Muscle layer of duodenum (tissue), 2 donors: Measurements from ENCODE around the gene ZNF467.
A peak's percentile ranks its signal among the peaks of the same experiment; 100 is the strongest.

Experiments
- H3K27ac ChIP-seq: one replicate; pipeline ENCODE4 v1.7.0; 2013; ENCODE audit warnings: mild to moderate bottlenecking, low read length
- H3K27me3 ChIP-seq: one replicate; pipeline ENCODE4 v1.7.0; 2013; ENCODE audit warnings: low read depth, mild to moderate bottlenecking, control low read depth, low read length
- H3K36me3 ChIP-seq, 2 donors: one replicate each; pipeline ENCODE4 v1.7.0; 2013; ENCODE audit warnings: low read length in 2 of 2, control low read depth in 1 of 2, mild to moderate bottlenecking in 1 of 2; ENCODE audit not compliant: insufficient read depth in 2 of 2, control insufficient read depth in 1 of 2
- H3K4me1 ChIP-seq, 2 donors: one replicate each; pipeline ENCODE4 v1.7.0; 2013; ENCODE audit warnings: low read length in 2 of 2, mild to moderate bottlenecking in 2 of 2, control low read depth in 1 of 2, moderate library complexity in 1 of 2; ENCODE audit not compliant: insufficient read depth in 2 of 2, control insufficient read depth in 1 of 2
- H3K4me3 ChIP-seq, 2 donors: one replicate each; pipeline ENCODE4 v1.7.0; 2013; ENCODE audit warnings: low read length in 2 of 2, low read depth in 1 of 2, mild to moderate bottlenecking in 1 of 2
- H3K9me3 ChIP-seq, 2 donors: one replicate each; pipeline ENCODE4 v1.7.0; 2013; ENCODE audit warnings: low read length in 2 of 2, control low read depth in 1 of 2, mild to moderate bottlenecking in 1 of 2; ENCODE audit not compliant: control insufficient read depth in 1 of 2
- donor health status: healthy.

The ZNF467 gene, protein sequence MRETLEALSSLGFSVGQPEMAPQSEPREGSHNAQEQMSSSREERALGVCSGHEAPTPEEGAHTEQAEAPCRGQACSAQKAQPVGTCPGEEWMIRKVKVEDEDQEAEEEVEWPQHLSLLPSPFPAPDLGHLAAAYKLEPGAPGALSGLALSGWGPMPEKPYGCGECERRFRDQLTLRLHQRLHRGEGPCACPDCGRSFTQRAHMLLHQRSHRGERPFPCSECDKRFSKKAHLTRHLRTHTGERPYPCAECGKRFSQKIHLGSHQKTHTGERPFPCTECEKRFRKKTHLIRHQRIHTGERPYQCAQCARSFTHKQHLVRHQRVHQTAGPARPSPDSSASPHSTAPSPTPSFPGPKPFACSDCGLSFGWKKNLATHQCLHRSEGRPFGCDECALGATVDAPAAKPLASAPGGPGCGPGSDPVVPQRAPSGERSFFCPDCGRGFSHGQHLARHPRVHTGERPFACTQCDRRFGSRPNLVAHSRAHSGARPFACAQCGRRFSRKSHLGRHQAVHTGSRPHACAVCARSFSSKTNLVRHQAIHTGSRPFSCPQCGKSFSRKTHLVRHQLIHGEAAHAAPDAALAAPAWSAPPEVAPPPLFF

DNA sequence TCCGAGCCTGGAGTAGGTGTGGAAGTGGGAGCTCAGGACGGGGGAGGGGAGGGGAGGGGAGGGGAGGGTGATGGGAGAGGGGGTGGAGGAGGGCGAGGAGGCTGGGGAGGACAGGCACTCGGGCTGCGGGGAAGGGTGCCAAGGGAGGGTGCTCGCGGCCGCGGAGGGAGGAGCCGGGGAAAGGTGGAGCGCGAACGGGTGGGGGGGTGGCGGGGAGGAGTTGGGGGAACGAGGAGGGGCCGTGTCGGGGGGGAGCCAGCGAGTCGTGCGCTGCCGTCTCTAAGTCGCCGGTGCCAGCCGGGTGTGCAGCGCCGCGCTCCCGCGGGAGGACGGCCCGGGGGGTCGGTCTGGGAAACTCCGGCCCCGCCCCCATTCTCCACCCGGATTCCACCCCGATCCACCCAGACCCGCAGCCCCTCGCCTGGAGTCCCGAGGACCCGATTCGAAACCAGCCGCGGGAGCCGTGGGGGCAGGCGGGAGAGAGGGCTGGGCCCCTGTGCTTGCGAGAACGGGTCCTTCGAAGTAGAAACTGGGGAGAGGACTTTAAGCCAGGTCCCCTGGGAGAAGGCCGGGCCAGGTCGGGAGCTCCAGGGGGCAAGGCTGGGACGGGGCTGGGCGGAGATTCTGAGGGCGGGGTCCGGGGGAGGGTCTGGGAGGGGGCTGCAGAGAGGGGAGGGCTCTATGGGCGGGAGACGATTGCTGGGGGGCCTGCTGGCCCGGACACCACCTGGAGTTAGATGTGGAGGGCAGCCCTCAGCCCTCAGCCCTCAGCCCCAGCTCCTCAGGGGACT, at the start of gene ZNF467:
TSS of gene ZNF467 (minus strand) at position 143 of the 791 bp plus-strand sequence. CDS start 2,556 bp downstream, outside the sequence.
- H3K9me3 ChIP-seq, result no peaks in the 10 kb centered on the region

DNA sequence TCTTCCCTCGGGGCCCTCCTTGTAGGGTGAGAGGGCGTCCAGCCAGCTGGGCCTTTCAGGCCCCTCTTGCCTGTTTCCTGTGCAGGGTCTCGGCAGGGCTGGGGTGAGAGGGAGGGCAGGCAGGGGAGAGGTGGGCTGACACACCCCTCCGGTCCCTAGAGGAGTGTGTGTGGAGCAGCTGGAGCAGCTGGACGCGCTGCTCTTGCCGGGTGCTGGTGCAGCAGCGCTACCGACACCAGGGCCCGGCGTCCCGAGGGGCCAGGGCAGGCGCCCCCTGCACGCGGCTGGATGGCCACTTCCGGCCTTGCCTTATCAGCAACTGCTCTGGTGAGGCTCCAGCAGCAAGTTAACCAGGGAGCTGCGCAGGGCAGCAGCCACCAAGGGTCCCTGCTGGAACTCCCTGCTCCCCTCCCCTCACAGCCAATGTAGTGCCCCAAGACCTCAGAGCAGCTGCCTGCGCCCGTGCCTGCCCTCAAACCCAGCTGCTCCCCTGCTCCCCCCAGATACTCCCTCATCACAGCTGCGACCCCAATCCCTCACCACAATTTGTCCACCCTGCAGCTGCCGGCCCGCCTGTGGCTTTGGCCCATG, 49.1 kb upstream of the ZNF467 start:
- no peaks in the 10 kb centered on the region for H3K27me3 ChIP-seq
- H3K36me3 ChIP-seq, result no peaks in the 10 kb centered on the region
- no peak overlapping the region for H3K4me3 ChIP-seq
- no peak overlapping the region for H3K27ac ChIP-seq
- H3K9me3 ChIP-seq, result no peaks in the 10 kb centered on the region
- H3K4me1 ChIP-seq, result no peaks in the 10 kb centered on the region

More for the DNA sequence above, at the start of gene ZNF467:
- Histone ChIP-seq H3K27me3 (no peaks in the 10 kb centered on the region), H3K4me3 (peak within 1 kb of the TSS; percentile 59 to 73), H3K36me3 (peaks cover 3 to 7% of the 10 kb centered on the region in 2 donors), H3K4me1 (peaks cover 7 to 8% of the 10 kb centered on the region in 2 donors), H3K27ac (no peak within 1 kb of the TSS)

DNA sequence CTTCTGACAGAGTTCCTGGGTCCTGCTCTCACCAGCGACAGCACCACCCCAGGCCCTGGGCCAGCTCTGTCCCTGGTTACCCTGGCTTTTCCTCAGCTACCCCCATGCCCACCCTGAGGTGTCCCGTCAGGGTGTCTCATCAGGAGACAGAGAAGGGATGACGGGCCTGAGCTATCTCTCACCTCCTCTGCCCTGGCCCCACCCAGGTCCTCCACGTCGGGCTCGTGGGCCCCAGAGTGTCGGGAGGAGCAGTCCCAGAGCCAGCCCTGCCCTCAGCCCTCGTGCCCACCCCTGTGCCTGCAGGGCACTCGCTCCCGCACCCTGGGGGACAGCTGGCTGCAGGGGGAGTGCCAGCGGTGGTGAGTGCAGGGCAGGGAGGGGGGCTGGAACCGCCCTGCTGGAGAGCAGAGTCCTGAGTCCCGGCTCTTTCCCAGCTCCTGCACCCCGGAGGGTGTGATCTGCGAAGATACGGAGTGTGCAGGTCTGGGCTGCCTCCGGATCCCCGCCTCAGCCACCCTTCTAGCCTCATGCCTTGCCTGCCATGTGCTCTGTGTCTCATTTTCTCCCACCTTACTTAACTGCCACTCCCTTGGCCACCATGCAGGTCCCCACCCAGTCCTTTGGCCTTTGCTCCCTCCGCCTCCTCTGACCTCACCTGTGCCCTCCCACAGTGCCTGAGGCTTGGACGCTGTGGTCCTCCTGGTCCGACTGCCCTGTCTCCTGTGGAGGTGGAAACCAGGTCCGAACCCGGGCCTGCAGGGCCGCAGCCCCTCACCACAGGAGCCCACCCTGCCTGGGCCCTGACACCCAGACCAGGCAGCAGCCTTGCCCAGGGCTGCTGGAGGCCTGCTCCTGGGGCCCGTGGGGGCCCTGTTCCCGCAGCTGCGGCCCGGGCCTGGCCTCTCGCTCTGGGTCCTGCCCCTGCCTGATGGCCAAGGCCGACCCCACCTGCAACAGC, 48.1 kb upstream of the ZNF467 start:
- Histone ChIP-seq H3K27me3 (no peaks in the 10 kb centered on the region), H3K4me3 (no peak overlapping the region), H3K27ac (no peak overlapping the region), H3K36me3 (no peaks in the 10 kb centered on the region), H3K9me3 (no peaks in the 10 kb centered on the region), H3K4me1 (no peaks in the 10 kb centered on the region)

DNA sequence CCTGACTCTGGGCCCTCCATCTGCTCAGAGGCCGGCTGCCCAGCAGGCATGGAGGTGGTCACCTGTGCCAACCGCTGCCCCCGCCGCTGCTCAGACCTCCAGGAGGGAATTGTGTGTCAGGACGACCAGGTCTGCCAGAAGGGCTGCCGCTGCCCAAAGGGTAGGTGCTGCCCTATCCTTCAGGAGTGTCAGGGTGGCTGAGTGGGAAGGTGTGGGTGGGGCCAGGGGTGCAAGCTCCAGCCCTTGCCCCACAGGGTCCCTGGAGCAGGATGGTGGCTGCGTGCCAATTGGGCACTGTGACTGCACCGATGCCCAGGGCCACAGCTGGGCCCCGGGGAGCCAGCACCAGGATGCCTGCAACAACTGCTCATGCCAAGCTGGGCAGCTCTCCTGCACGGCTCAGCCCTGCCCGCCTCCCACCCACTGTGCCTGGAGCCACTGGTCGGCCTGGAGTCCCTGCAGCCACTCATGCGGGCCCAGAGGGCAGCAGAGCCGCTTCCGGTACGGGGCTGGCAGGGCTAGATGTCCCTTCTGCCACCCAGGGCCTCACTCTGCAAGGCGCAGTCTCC, 47.3 kb upstream of the ZNF467 start:
- no peak overlapping the region for H3K4me3 ChIP-seq
- H3K4me1 ChIP-seq, result no peaks in the 10 kb centered on the region
- H3K27me3 ChIP-seq, result no peaks in the 10 kb centered on the region
- H3K36me3 ChIP-seq, result no peaks in the 10 kb centered on the region
- no peak overlapping the region for H3K27ac ChIP-seq
- H3K9me3 ChIP-seq, result no peaks in the 10 kb centered on the region

DNA sequence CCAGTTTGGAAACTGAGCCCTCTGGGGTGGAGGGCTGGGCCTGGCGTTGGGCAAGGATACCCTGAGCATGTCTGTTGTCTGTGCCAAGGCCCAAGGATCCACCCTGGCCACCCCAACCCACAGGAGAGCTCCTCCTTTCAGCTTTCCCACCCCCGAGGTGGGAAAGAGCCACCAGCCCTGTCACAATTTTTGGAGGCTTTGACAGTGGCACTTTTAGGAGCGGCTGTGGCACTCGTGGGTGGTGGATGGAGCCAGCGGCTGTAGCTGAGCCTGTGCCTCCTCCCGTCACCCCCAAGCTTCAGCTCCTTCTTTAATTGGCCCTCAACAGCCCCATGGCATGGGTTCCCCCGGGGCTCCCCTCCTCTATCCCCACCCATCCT, 46.6 kb upstream of the ZNF467 start:
- H3K36me3 ChIP-seq, result no peaks in the 10 kb centered on the region
- H3K4me1 ChIP-seq, result no peaks in the 10 kb centered on the region
- H3K4me3 ChIP-seq, result no peak overlapping the region
- no peaks in the 10 kb centered on the region for H3K27me3 ChIP-seq
- no peaks in the 10 kb centered on the region for H3K9me3 ChIP-seq
- H3K27ac ChIP-seq, result no peak overlapping the region

DNA sequence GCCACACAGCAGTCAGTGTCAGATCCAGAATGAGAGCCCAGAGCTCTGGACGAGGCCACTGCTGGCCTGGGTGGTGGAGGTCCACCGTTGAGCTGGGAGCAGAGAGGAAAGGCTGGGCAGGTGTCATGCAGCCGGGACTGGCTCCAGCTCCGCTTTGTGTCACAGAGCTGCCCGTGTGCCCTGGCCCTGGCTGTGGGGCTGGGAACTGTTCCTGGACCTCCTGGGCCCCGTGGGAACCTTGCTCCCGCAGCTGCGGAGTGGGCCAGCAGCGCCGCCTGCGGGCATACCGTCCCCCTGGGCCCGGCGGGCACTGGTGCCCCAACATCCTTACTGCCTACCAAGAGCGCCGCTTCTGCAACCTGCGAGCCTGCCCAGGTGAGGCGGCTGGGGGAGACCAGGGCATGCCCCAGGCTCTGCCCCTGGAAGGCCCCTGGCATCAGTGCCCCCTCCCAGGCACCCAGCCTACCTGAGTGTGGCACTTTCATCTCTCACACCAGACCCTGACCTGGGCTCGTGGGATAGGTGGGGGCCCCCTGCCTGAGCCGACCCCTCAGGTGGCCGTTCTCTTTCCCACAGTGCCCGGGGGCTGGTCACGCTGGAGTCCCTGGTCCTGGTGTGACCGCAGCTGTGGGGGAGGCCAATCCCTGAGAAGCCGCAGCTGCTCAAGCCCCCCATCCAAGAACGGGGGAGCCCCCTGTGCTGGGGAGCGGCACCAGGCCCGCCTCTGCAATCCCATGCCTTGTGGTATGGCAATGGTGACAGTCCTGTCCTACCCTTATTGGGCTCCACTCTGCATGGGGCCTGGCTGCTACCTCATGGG, 46.0 kb upstream of the ZNF467 start:
- H3K9me3 ChIP-seq, result no peaks in the 10 kb centered on the region
- no peak overlapping the region for H3K27ac ChIP-seq
- no peak overlapping the region for H3K4me3 ChIP-seq
- H3K27me3 ChIP-seq, result no peaks in the 10 kb centered on the region
- no peaks in the 10 kb centered on the region for H3K4me1 ChIP-seq
- no peaks in the 10 kb centered on the region for H3K36me3 ChIP-seq

DNA sequence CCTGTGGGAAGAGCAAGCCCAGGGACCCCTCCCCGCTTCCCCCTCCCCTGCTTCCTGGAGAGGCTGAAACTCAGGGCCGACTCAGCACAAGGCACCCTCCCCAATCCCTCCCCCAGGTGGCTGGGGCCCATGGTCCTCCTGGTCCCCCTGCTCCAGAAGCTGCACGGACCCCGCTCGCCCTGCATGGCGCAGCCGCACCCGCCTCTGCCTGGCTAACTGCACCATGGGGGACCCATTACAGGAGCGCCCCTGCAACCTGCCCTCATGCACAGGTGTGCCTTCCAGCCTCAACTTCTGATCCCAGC, 45.1 kb upstream of the ZNF467 start:
- H3K4me3 ChIP-seq, result no peak overlapping the region
- H3K9me3 ChIP-seq, result no peaks in the 10 kb centered on the region
- H3K27ac ChIP-seq, result no peak overlapping the region
- H3K4me1 ChIP-seq, result no peaks in the 10 kb centered on the region
- H3K36me3 ChIP-seq, result no peaks in the 10 kb centered on the region
- no peaks in the 10 kb centered on the region for H3K27me3 ChIP-seq

DNA sequence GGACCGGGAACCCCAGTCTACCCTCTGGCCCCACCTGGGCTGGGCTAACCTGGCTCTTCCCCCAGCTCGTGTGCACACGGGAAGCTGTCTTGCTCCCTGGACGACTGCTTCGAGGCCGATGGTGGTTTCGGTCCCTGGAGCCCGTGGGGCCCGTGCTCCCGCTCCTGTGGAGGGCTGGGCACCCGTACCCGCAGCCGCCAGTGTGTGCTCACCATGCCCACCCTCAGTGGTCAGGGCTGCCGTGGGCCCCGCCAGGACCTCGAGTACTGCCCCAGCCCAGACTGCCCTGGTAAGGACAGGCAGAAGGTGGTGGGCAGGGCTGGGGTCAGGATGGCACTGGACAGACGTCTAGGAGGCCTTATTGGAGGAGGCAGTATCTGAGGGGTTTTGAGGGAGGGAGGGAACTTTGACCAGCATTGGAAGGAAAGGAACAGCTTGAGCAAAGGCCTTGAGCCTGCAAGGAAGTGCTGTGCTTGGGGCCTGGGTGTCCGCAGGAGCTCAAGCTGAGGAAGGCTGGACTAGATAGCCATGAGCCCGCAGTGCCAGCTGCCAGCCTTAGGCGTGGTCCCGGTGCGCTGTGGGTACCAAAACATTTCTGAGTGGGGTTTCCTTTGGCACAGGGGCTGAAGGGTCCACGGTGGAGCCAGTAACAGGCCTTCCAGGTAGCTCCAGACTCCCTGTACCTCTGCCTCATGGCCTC, 44.6 kb upstream of the ZNF467 start:
- no peak overlapping the region for H3K4me3 ChIP-seq
- H3K27ac ChIP-seq, result no peak overlapping the region
- no peaks in the 10 kb centered on the region for H3K27me3 ChIP-seq
- H3K4me1 ChIP-seq, result no peaks in the 10 kb centered on the region
- no peaks in the 10 kb centered on the region for H3K9me3 ChIP-seq
- H3K36me3 ChIP-seq, result no peaks in the 10 kb centered on the region

DNA sequence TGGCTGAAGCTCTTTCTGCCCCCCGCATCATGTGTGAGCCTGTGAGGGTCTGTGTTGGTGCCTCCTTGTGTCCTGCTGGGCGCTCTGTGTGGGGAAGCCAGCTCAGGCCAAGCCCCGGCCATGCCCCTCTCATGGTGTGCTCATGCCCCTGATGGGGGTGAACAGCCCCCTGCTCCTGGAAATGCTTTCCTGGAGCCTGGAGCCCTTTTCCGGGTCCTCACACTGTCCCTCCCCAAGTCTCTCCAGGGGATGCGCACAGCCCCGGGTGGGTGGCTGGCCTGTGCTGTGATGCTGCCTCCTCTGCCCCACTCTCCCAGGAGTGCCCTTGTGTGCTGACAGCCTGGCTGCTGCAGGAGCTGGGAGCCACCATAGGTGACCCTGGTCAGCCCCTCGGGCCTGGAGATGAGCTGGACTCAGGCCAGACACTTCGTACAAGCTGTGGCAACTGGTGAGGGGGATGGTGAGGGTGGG, 43.9 kb upstream of the ZNF467 start:
- Histone ChIP-seq H3K4me1 (no peaks in the 10 kb centered on the region), H3K9me3 (no peaks in the 10 kb centered on the region), H3K27ac (no peak overlapping the region)

More for the DNA sequence above, 43.9 kb upstream of the ZNF467 start:
- Histone ChIP-seq H3K27me3 (no peaks in the 10 kb centered on the region), H3K36me3 (no peaks in the 10 kb centered on the region), H3K4me3 (no peak overlapping the region)
